Measurements from ENCODE around the gene LRRC8E. TPM values are rescaled to one million over a fixed set of nuclear protein-coding genes. Genes with fewer than 3 reads are reported as not detected.
"Not testable (repeated sequence)": the region's sequence is repeated elsewhere in the genome, so short reads cannot be mapped to it uniquely, and the experiment has no call there.

LRRC8E gene
- total RNA-seq, 2 donors from 2014 or later, result 1.5 to 2.1 TPM

DNA sequence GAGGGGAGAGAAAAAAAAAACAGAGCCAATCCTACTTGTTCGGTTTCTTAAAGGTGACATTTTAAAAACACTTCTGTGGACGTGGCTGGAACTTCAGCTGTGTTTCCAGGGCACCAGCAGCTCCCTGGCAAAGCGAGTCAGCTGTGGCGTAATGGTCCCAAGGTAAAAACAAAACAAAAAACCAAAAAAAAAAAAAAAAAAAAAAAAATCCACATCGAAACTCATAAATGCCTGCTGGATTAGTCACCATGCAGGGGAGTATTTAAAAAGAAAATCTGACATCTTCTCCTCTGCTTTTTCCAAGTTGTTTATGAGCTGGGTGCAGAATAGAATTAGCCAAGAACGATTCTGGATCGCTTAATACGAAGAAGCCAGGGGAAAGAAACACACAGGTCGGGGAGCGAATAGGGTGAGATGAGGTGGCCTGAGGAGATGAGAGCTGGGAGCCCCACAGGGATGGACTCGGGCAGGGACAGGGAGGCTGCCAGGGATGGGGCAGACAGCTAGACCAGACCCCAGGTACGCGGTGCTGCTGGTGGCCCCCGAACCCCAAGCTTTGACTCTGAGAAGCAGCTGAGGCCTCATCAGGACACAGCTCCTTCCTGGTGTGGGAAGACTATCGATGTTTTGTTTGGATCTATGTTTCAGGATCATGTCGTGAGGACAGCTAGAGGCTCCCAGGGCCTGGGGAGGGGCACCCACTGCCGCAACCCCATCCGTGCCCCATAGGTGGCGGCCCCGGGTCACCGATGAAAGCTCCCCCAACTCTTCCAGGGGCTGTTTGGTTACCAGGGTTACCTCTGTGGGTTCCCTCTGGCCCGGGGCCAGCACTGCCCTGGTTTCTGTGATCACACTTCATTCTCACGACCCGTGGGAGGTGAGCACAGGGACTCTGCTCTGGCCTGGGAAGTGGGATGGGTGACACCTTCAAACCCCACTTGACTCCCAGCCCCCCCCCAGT, 40.7 kb downstream of the LRRC8E start:
- H3K27ac ChIP-seq, result peak overlapping the region; percentile 77 to 78
- H3K4me3 ChIP-seq, result peak overlapping the region in 1 of 2 donors; percentile 4
- DNase-seq (ENCODE audit: low spot score), result no peak
- no peaks in the 10 kb centered on the region for H3K9me3 ChIP-seq
- peaks cover 0 to 51% of the 10 kb centered on the region in 2 donors for H3K4me1 ChIP-seq
- H3K27me3 ChIP-seq, result no peaks in the 10 kb centered on the region
- peaks cover 37% of the 10 kb centered on the region for H3K36me3 ChIP-seq
- TF ChIP-seq, protein P1, sequence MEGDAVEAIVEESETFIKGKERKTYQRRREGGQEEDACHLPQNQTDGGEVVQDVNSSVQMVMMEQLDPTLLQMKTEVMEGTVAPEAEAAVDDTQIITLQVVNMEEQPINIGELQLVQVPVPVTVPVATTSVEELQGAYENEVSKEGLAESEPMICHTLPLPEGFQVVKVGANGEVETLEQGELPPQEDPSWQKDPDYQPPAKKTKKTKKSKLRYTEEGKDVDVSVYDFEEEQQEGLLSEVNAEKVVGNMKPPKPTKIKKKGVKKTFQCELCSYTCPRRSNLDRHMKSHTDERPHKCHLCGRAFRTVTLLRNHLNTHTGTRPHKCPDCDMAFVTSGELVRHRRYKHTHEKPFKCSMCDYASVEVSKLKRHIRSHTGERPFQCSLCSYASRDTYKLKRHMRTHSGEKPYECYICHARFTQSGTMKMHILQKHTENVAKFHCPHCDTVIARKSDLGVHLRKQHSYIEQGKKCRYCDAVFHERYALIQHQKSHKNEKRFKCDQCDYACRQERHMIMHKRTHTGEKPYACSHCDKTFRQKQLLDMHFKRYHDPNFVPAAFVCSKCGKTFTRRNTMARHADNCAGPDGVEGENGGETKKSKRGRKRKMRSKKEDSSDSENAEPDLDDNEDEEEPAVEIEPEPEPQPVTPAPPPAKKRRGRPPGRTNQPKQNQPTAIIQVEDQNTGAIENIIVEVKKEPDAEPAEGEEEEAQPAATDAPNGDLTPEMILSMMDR (IDR thresholded peaks at IDR 0.05), result peak in 1 of 2 donors; percentile 24

DNA sequence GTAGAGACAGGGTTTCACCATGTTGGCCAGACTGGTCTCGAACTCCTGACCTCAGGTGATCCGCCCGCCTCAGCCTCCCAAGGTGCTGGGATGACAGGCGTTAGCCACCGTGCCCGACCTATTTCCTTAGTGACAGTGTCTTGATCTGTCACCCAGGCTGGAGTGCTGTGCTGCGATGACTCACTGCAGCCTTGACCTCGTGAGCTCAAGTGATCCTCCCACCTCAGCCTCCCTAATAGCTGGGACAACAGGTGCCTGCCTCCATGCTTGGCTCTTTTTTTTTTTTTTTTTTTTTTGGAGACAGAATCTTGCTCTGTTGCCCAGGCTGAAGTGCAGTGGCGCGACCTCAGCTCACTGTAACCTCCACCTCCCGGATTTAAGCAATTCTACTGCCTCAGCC, 41.7 kb downstream of the LRRC8E start:
- not testable (repeated sequence) for H3K27ac ChIP-seq; DNase-seq (ENCODE audit: low spot score); H3K4me3 ChIP-seq; H3K9me3 ChIP-seq; H3K27me3 ChIP-seq
- Histone ChIP-seq H3K36me3 (peaks cover 47% of the 10 kb centered on the region), H3K4me1 (peaks cover 0 to 45% of the 10 kb centered on the region in 2 donors)

DNA sequence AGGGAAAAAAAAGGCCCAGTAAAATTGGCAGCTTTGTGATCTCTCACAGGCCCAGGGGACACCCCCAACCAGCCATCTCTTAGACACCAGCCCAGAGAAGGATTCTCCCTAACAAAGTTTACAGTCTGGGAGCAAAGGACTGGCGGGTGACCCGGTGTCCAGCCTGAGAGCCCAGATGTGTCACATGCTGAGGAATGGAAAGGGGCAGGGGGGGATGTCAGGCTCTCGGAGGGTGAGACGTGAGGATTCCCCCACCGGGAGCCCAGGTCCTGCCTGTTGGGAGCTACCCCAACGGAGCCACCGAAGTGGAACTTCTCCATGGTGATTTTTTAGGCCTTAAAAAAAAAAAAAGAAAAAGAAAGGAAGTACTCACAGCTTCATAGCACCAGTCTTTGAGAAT, 42.5 kb downstream of the LRRC8E start:
- Histone ChIP-seq H3K27ac (no peak overlapping the region), H3K36me3 (peaks cover 55% of the 10 kb centered on the region)

DNA sequence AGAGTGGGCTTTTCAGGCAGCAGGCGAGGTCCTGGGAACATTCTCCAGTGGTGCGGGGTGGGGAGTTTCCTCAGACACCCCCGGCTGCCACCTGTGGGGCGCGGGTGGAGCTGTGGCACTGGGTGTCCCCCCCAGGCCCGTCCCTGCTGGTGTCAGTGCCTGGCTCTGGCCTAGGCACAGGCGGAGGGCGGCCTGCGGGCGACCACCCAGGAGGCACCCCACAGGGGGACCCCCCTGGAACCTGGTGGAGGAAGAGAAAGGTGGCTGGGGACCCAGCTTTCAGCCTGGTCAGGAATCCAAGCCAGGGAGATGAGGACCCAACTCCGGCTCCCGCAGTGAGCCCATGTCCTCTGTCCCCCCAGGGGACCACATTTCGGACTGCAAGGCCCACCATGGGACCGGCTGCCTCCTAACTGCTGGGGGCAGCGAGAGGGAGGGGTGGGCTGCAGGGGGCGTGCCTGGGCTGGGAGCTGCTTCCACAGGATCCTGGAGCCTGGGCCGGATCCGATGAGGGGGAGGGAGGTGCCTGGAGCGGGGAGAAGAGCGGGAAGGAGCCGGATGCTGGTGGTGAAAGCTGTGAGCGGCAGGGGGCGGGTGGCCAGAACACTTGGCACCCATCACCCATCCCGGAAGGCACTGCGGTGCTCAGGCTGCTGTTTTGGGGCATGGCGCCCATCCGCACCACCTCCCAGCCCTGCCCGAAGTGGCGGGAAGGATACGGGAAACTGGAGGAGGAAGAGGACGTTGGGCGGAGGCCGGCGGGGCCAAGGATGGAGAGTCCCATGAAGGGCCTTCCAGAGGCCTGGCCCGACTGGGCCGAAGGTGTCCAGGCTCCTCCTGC, 43.1 kb downstream of the LRRC8E start:
- peaks cover 0 to 34% of the 10 kb centered on the region in 2 donors for H3K4me1 ChIP-seq
- no peak for DNase-seq (ENCODE audit: low spot score)
- H3K27me3 ChIP-seq, result no peaks in the 10 kb centered on the region
- H3K27ac ChIP-seq, result no peak overlapping the region
- peaks cover 60% of the 10 kb centered on the region for H3K36me3 ChIP-seq
- TF ChIP-seq, protein P1 (IDR thresholded peaks at IDR 0.05), result no peak
- no peak overlapping the region for H3K4me3 ChIP-seq
- H3K9me3 ChIP-seq, result no peaks in the 10 kb centered on the region

More for the DNA sequence above, 42.5 kb downstream of the LRRC8E start:
- H3K27me3 ChIP-seq, result no peaks in the 10 kb centered on the region
- TF ChIP-seq, protein P1 (IDR thresholded peaks at IDR 0.05), result no peak
- no peak overlapping the region for H3K4me3 ChIP-seq
- H3K4me1 ChIP-seq, result peaks cover 0 to 38% of the 10 kb centered on the region in 2 donors
- no peaks in the 10 kb centered on the region for H3K9me3 ChIP-seq
- DNase-seq (ENCODE audit: low spot score), result no peak

DNA sequence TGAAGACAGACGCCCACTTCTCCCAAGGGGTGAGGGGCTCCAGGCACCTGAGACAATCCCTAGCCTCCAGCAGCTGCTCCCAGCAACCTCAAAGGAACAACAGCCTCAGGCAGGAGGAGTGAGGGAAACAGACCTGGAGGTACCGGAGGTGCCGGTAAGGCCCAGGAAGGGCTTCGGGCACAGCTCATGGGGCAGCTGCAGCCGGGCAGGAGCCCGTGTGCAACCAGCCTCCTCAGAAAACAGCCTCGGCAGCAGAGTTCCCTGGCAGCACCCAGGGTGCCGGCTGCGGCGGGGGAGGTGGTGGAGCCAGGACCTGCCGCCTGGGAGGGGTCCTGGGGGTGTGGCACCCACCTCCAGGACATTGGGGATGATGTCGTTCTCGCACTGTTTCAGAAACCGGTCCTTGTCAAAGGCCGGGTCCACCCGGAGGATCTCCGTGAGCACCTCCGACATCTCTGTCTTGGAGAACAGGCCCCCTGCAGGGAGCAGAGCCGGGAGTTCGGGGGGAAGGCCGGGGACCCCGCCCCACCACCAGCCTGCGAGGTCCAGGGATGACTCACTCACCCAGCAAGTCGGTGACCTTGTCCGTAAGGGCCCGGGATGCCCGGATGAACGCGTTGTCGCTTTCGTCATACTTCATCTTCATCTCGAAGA, 44.1 kb downstream of the LRRC8E start:
- Histone ChIP-seq H3K27me3 (no peaks in the 10 kb centered on the region), H3K27ac (no peak overlapping the region), H3K36me3 (peaks cover 70% of the 10 kb centered on the region), H3K9me3 (no peaks in the 10 kb centered on the region), H3K4me3 (no peak overlapping the region), H3K4me1 (peaks cover 0 to 24% of the 10 kb centered on the region in 2 donors)
- TF ChIP-seq, protein P1 (IDR thresholded peaks at IDR 0.05), result no peak
- DNase-seq (ENCODE audit: low spot score), result no peak

Measured in right atrium auricular region (tissue), 2 donors.